NOMO-1 treated with dmso at 0.1 percent for 144 hours (cell line): ENCODE results near the gene GSE1.

ENCODE experiments used
- DNase-seq: peaks from one replicate; lab custom pipeline; 2025; ENCODE audit not compliant: unreplicated experiment; lab: John Stamatoyannopoulos, UW

The GSE1 gene

GRCh38 chr16:85573696-85574641, 39.2 kb upstream of the GSE1 start:
- no peak for DNase-seq

GRCh38 chr16:85574672-85575475, 38.2 kb upstream of the GSE1 start:
- no peak for DNase-seq

GRCh38 chr16:85575920-85576319, 37.2 kb upstream of the GSE1 start:
- DNase-seq, result no peak

- DNase-seq, result no peak
These were observed 36.2 kb upstream of the GSE1 start for GRCh38 chr16:85576944-85577343.

- DNase-seq, result no peak
These were observed 35.1 kb upstream of the GSE1 start for GRCh38 chr16:85577899-85578598.

- DNase-seq, result no peak
These were observed 34.5 kb upstream of the GSE1 start for GRCh38 chr16:85578599-85578948.

GRCh38 chr16:85579191-85579590, 33.9 kb upstream of the GSE1 start:
- no peak for DNase-seq

GRCh38 chr16:85579923-85580580, 33.1 kb upstream of the GSE1 start:
- DNase-seq, result no peak

GRCh38 chr16:85580684-85581083, 32.4 kb upstream of the GSE1 start:
- no peak for DNase-seq

GRCh38 chr16:85582229-85582991, 30.7 kb upstream of the GSE1 start:
- no peak for DNase-seq

- DNase-seq, result no peak
These were observed 29.5 kb upstream of the GSE1 start for GRCh38 chr16:85583491-85584181.

GRCh38 chr16:85584267-85584666, 28.9 kb upstream of the GSE1 start:
- no peak for DNase-seq

- DNase-seq, result no peak
These were observed 28.3 kb upstream of the GSE1 start for GRCh38 chr16:85584819-85585282.

GRCh38 chr16:85585711-85586110, 27.4 kb upstream of the GSE1 start:
- DNase-seq, result no peak

GRCh38 chr16:85586380-85587104, 26.6 kb upstream of the GSE1 start:
- DNase-seq, result no peak

GRCh38 chr16:85587762-85588556, 25.2 kb upstream of the GSE1 start:
- DNase-seq, result no peak

- no peak for DNase-seq
These were observed 24.3 kb upstream of the GSE1 start for GRCh38 chr16:85588562-85589503.
